Peyer's patch (tissue), 4 donors: ENCODE data around the gene ACOT7.

ENCODE experiments used
- POLR2A ChIP-seq, 2 donors: fragments of 450-650 bp; IDR thresholded peaks; one replicate each; pipeline ENCODE4 v1.5.1; 2017; ENCODE audit warnings: antibody characterized with exemption in 2 of 2, mild to moderate bottlenecking in 2 of 2, moderate library complexity in 2 of 2
- TF ChIP-seq, protein P1 (sequence below), 6 experiments: fragments of 450-650 bp in 4 of 6; fragments of 200-600 bp in 2 of 6; sonication (generic) in 1 of 6; IDR thresholded peaks; one replicate each; pipeline ENCODE4 v1.5.1; 2017 to 2019; ENCODE audit warnings: antibody characterized with exemption in 6 of 6, mild to moderate bottlenecking in 3 of 6, moderate library complexity in 1 of 6

DNA sequence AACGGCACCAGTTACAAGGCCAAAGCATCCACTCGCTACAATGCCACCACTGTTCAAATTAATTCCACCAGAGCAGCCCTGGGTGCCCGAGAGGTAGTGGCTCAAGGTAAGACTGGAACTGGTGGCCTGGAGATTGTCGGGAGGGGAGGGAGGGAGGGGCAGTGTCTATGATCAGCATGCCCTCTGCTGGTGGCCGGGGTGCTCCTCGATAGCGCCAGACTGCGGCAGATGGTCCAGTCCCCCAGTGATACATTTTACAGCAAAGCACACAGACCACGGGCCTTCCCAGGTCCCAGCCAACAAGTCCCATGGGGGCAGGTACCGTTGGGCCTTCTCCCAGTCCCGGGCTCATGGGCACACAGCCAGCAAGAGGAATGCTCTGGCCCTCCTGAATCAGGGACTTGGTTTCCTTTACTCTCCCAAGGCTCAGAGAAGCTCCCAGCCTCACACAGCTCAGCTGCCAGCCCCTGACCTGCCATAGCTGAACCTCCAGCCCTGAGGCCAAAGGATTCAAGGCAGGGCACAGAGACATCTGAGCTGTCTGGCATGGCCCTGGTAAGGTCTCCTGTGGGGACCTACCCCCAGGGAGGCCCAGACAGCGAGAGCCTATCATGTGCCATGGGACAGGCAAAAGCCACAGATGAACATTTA is 15.3 kb downstream of the ACOT7 start:
- TF ChIP-seq, protein P1, sequence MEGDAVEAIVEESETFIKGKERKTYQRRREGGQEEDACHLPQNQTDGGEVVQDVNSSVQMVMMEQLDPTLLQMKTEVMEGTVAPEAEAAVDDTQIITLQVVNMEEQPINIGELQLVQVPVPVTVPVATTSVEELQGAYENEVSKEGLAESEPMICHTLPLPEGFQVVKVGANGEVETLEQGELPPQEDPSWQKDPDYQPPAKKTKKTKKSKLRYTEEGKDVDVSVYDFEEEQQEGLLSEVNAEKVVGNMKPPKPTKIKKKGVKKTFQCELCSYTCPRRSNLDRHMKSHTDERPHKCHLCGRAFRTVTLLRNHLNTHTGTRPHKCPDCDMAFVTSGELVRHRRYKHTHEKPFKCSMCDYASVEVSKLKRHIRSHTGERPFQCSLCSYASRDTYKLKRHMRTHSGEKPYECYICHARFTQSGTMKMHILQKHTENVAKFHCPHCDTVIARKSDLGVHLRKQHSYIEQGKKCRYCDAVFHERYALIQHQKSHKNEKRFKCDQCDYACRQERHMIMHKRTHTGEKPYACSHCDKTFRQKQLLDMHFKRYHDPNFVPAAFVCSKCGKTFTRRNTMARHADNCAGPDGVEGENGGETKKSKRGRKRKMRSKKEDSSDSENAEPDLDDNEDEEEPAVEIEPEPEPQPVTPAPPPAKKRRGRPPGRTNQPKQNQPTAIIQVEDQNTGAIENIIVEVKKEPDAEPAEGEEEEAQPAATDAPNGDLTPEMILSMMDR (IDR thresholded peaks at IDR 0.05), result peak in 1 of 6 experiments; percentile 17
- TF ChIP-seq POLR2A (IDR thresholded peaks at IDR 0.05), result no peak
